PC-9 (cell line): ENCODE data around the gene ADAMTS6. TPM values are rescaled to one million over a fixed set of nuclear protein-coding genes. Genes with fewer than 3 reads are reported as not detected.

Experiments
- BruUV-seq: library from RNA; stranded (reverse); fragments of 400-500 nt; replicated peaks from 2 replicates; lab custom pipeline; 2021; lab: Mats Ljungman, UMichigan
- CTCF ChIA-PET: fragments of 300-600 bp; sonication (Branson Sonifier 250); formaldehyde crosslinking; loops from one replicate; lab custom pipeline; 2022; ENCODE audit warnings: antibody characterized with exemption; lab: Charles Lee
- POLR2A ChIA-PET: fragments of 300-600 bp; sonication (Branson Sonifier 250); formaldehyde crosslinking; loops from one replicate; lab custom pipeline; 2022; ENCODE audit warnings: antibody characterized with exemption; ENCODE audit not compliant: unreplicated experiment; lab: Charles Lee
- DNase-seq, 2 experiments: peaks; one replicate each; pipeline versions ENCODE4 v3.0.0 to v3.0.0-alpha.2; 2015 to 2022; ENCODE audit warnings: mixed read lengths in 1 of 2
- H2AFZ ChIP-seq: fragments of 200-600 bp; sonication (generic); 2 replicates; pipeline ENCODE4 v1.8.1; 2017; ENCODE audit warnings: antibody characterized with exemption
- H3F3A ChIP-seq: fragments of 200-600 bp; sonication (generic); 2 replicates; pipeline ENCODE4 v1.8.1; 2017; ENCODE audit warnings: antibody characterized with exemption, mild to moderate bottlenecking, low read depth; ENCODE audit not compliant: insufficient read depth
- H3K27ac ChIP-seq: fragments of 200-600 bp; sonication (generic); 2 replicates; pipeline ENCODE4 v1.6.1; 2016; ENCODE audit warnings: mixed run types
- H3K27me3 ChIP-seq: fragments of 200-600 bp; sonication (generic); 2 replicates; pipeline ENCODE4 v1.6.1; 2016; ENCODE audit warnings: low read depth, mixed run types; ENCODE audit not compliant: insufficient read depth
- H3K36me3 ChIP-seq: fragments of 200-600 bp; sonication (generic); 2 replicates; pipeline ENCODE4 v1.6.1; 2016; ENCODE audit warnings: low read depth, mixed run types
- H3K4me1 ChIP-seq: fragments of 200-600 bp; sonication (generic); replicated peaks from 2 replicates; pipeline ENCODE4 v1.6.1; 2016; ENCODE audit warnings: mixed run types; ENCODE audit not compliant: insufficient read depth
- H3K4me2 ChIP-seq: fragments of 200-600 bp; sonication (generic); 2 replicates; pipeline ENCODE4 v1.6.1; 2017; ENCODE audit warnings: mixed run types
- H3K4me3 ChIP-seq: fragments of 200-600 bp; sonication (generic); 2 replicates; pipeline ENCODE4 v1.6.1; 2016; ENCODE audit warnings: mixed run types
- H3K79me2 ChIP-seq: fragments of 200-600 bp; sonication (generic); 2 replicates; pipeline ENCODE4 v1.6.1; 2017; ENCODE audit warnings: low read depth, mixed run types
- H3K9me2 ChIP-seq: fragments of 200-600 bp; sonication (generic); 2 replicates; pipeline ENCODE4 v1.8.1; 2017; ENCODE audit warnings: mild to moderate bottlenecking; ENCODE audit not compliant: insufficient read depth
- H3K9me3 ChIP-seq: fragments of 200-600 bp; sonication (generic); 2 replicates; pipeline ENCODE4 v1.8.1; 2016; ENCODE audit warnings: low read depth; ENCODE audit not compliant: insufficient read depth
- H4K20me1 ChIP-seq: fragments of 200-600 bp; sonication (generic); 2 replicates; pipeline ENCODE4 v1.8.1; 2017; ENCODE audit not compliant: insufficient read depth
- EZH2 ChIP-seq: fragments of 200-600 bp; sonication (generic); IDR thresholded peaks from 2 replicates; pipeline ENCODE4 v1.8.0; 2017; ENCODE audit warnings: antibody characterized with exemption, low read depth
- intact Hi-C: fragments of 100-400 bp; cut with micrococcal nuclease; formaldehyde crosslinking; loops from one replicate; pipeline ENCODE4 v1.10.0; 2022; ENCODE audit not compliant: unreplicated experiment
- total RNA-seq: library from RNA; stranded (reverse); gene quantifications from 2 replicates; pipeline ENCODE4 v1.2.3, GENCODE V29; 2021
- TF ChIP-seq, protein P1 (sequence below): fragments of 200-600 bp; sonication (generic); conservative IDR thresholded peaks from 2 replicates; pipeline ENCODE4 v1.6.1; 2017; ENCODE audit warnings: mixed run types, antibody characterized with exemption, mild to moderate bottlenecking, moderate library complexity

Gene ADAMTS6
- total RNA-seq, 1 experiment from 2014 or later = 1.4 TPM

DNA sequence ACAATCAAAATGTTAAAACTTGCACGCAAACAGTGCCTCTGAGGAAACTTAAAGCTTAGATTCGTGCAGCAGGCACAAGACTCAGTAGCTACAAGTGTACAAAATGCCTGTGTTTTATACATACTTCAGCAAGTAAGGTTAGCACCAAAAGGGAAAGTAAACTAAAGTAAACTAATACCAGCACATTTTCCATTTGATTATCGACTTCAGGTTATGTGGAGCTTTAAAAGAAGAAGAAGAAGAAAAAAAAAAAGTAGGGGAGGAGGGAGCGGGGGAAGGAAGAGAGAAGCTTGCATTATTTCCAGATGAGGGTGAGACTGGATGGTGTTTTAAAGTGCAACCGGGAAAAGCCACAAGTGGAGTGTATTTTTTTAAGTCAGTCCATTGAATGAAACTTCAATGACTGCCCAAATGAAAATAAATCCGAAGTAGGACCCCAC is 596 bp upstream of the ADAMTS6 start:
- no TSS peak for BruUV-seq
- no peaks in the 10 kb centered on the region for H3K9me2 ChIP-seq
- peak overlapping the region; percentile 83 for H2AFZ ChIP-seq
- H3K4me3 ChIP-seq = peak overlapping the region; percentile 85
- H3K9me3 ChIP-seq = no peaks in the 10 kb centered on the region
- 0 out of 2 replicates have a peak overlapping the region, but pooled peaks have one; percentile 2 for H3K27ac ChIP-seq
- DNase-seq = peak in 1 of 2 experiments; percentile 13
- H3K36me3 ChIP-seq = no peaks in the 10 kb centered on the region
- POLR2A ChIA-PET = interaction anchor here (0.6 to 0.8 kb wide), 4 partner anchors 53 to 670 kb away, joined by 4 to 15 read pairs (median 10); no protein-coding TSS in a partner anchor
- intact Hi-C loops = loop anchor here (1.0 to 5.0 kb wide), 4 partner anchors 270 to 545 kb away; no protein-coding TSS in a partner anchor
- no peaks in the 10 kb centered on the region for H4K20me1 ChIP-seq
- no peak for TF ChIP-seq EZH2
- TF ChIP-seq, protein P1, sequence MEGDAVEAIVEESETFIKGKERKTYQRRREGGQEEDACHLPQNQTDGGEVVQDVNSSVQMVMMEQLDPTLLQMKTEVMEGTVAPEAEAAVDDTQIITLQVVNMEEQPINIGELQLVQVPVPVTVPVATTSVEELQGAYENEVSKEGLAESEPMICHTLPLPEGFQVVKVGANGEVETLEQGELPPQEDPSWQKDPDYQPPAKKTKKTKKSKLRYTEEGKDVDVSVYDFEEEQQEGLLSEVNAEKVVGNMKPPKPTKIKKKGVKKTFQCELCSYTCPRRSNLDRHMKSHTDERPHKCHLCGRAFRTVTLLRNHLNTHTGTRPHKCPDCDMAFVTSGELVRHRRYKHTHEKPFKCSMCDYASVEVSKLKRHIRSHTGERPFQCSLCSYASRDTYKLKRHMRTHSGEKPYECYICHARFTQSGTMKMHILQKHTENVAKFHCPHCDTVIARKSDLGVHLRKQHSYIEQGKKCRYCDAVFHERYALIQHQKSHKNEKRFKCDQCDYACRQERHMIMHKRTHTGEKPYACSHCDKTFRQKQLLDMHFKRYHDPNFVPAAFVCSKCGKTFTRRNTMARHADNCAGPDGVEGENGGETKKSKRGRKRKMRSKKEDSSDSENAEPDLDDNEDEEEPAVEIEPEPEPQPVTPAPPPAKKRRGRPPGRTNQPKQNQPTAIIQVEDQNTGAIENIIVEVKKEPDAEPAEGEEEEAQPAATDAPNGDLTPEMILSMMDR = no peak
- peaks cover 14% of the 10 kb centered on the region for H3F3A ChIP-seq
- H3K4me1 ChIP-seq = peaks cover 26% of the 10 kb centered on the region
- CTCF ChIA-PET = interaction anchor here (0.5 to 2.2 kb wide), 5 partner anchors 9 to 671 kb away, joined by 3 to 21 read pairs (median 4); no protein-coding TSS in a partner anchor
- no peaks in the 10 kb centered on the region for H3K79me2 ChIP-seq
- H3K27me3 ChIP-seq = no peaks in the 10 kb centered on the region
- peak overlapping the region; percentile 97 for H3K4me2 ChIP-seq

DNA sequence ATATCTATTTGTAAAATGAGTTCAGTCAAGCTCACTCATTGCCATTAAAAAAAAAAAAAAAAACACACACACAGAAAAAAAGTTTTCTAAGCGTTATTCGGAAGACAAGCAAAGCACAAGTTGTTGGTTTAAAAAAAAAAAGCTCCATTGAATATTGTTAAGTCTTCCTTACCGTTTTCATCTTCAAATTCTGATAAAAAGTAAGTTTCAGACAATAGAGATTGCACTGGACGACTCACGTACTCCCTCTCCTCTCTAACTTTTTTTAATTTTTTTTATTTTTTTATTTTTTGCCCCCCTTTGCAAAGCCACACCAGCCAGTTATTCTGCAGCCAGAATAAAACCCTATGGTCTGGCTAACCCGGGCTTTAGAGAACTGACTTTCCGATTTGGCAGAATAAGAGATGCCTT is 544 bp downstream of the ADAMTS6 start:
- CTCF ChIA-PET = interaction anchor here (0.6 to 0.8 kb wide), 3 partner anchors 24 to 661 kb away, joined by 3 to 11 read pairs (median 8); no protein-coding TSS in a partner anchor
- no peak for TF ChIP-seq EZH2
- H3K9me3 ChIP-seq = no peaks in the 10 kb centered on the region

GRCh38 chr5:65480306-65480865 is 1.3 kb downstream of the ADAMTS6 start:
- Histone ChIP-seq H2AFZ (peak overlapping the region; percentile 90), H3F3A (peaks cover 14% of the 10 kb centered on the region), H3K9me3 (no peaks in the 10 kb centered on the region), H3K27ac (no peak overlapping the region), H3K4me1 (peaks cover 26% of the 10 kb centered on the region), H3K79me2 (no peaks in the 10 kb centered on the region), H3K36me3 (no peaks in the 10 kb centered on the region), H3K4me3 (peak overlapping the region; percentile 85), H3K4me2 (peak overlapping the region; percentile 97), H3K27me3 (no peaks in the 10 kb centered on the region), H4K20me1 (no peaks in the 10 kb centered on the region), H3K9me2 (no peaks in the 10 kb centered on the region)
- intact Hi-C loops = loop anchor here (5.0 kb wide), 2 partner anchors 268 to 543 kb away; no protein-coding TSS in a partner anchor
- ChIA-PET CTCF (interaction anchor here (0.6 kb wide), 2 partner anchors 118 to 662 kb away, joined by 3 to 4 read pairs; no protein-coding TSS in a partner anchor), POLR2A (interaction anchor here (0.6 kb wide), 1 partner anchor 127 kb away, joined by 6 read pairs; no protein-coding TSS in a partner anchor)
- DNase-seq = peak in 1 of 2 experiments; percentile 22
- BruUV-seq = no TSS peak
- TF ChIP-seq, protein P1 = no peak
- TF ChIP-seq EZH2 = no peak

More for the DNA sequence above, 544 bp downstream of the ADAMTS6 start:
- DNase-seq = no peak
- Histone ChIP-seq H3K27me3 (no peaks in the 10 kb centered on the region), H3K4me1 (peaks cover 26% of the 10 kb centered on the region), H2AFZ (peak overlapping the region; percentile 83), H3K36me3 (no peaks in the 10 kb centered on the region), H3K27ac (no peak overlapping the region), H3K4me2 (peak overlapping the region; percentile 97), H3F3A (peaks cover 14% of the 10 kb centered on the region), H3K9me2 (no peaks in the 10 kb centered on the region), H3K79me2 (no peaks in the 10 kb centered on the region), H3K4me3 (peak overlapping the region; percentile 85), H4K20me1 (no peaks in the 10 kb centered on the region)
- intact Hi-C loops = loop anchor here (1.0 to 5.0 kb wide), 3 partner anchors 269 to 544 kb away; no protein-coding TSS in a partner anchor
- POLR2A ChIA-PET = interaction anchor here (0.6 kb wide), 1 partner anchor 526 kb away, joined by 3 read pairs; no protein-coding TSS in a partner anchor
- no TSS peak for BruUV-seq
